ENCODE data around the gene APOL2. TPM values are rescaled to one million over a fixed set of nuclear protein-coding genes. Genes with fewer than 3 reads are reported as not detected.
A peak's percentile ranks its signal among the peaks of the same experiment; 100 is the strongest.

The APOL2 gene
- total and polyA plus RNA-seq, 10 of the 15 experiments (the other 5 are each of a cell fraction or from before 2014, with no cell fraction given): 4.4 to 39.9 (median 25.0) TPM

DNA sequence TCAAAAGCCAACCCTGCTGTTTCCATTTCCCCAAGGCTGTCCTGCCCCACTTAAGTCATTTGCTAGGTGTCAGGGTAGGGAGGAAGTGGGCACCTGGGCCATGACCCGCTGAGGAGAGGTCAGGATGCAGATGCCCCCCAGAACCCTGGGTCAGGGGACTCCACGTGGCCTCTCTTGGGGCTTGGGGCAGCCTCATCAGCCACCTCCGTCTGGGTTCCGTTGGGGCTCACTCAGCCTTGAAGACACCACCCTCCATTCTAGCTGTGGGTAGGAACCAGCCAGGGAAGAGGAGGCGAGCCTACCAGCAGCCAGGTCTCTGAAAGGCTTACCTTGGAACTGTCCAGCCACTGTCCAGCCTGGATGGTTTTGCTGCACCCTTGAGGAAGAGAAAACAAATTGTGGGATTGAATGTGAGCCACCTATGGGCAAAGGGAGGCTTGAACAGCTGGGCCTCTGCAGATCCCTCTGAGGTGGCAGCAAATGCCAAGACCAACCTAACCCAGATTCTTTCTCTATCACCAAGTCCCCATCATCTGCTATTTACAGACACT lies 40.3 kb downstream of the APOL2 start:
- ChIA-PET CTCF (interaction anchor here (0.8 to 6.7 kb wide), 7 partner anchors 19 to 102 kb away, joined by 3 to 94 read pairs (median 7); partner anchors contain the start of gene APOL2), SMC1A (ENCODE audit: uncharacterized antibody, unreplicated experiment) (interaction anchor here (1.0 to 6.4 kb wide), 4 partner anchors 19 to 79 kb away, joined by 3 to 36 read pairs (median 10); partner anchors contain the start of gene APOL2), RAD21 (ENCODE audit: unreplicated experiment) (interaction anchor here (1.6 kb wide), 2 partner anchors 54 to 79 kb away, joined by 3 read pairs; no protein-coding TSS in a partner anchor), POLR2A (no interaction called here)
- Histone ChIP-seq H3K36me3 (ENCODE audit: control insufficient read depth in 2 of 2, insufficient read depth in 2 of 2, low read length in 1 of 2) (no peaks in the 10 kb centered on the region), H2AFZ (ENCODE audit: control insufficient read depth, low read depth, low read length) (no peak overlapping the region), H3K4me3 (no peak overlapping the region), H3K79me2 (ENCODE audit: control insufficient read depth, insufficient read depth, low read length) (no peaks in the 10 kb centered on the region), H4K20me1 (ENCODE audit: control insufficient read depth, insufficient read depth) (no peaks in the 10 kb centered on the region), H3K4me2 (ENCODE audit: control insufficient read depth, insufficient read depth) (no peak overlapping the region), H3K27ac (ENCODE audit: control insufficient read depth, insufficient read depth) (no peak overlapping the region), H3K27me3 (replicated peaks in 1 of 2; ENCODE audit: control insufficient read depth in 2 of 2, insufficient read depth in 2 of 2, low read length in 1 of 2) (no peaks in the 10 kb centered on the region), H3K4me1 (ENCODE audit: control insufficient read depth, insufficient read depth, low read length) (peaks cover 12% of the 10 kb centered on the region), H3K9ac (ENCODE audit: control insufficient read depth, insufficient read depth, low read length) (no peak overlapping the region), H3K9me3 (replicated peaks; ENCODE audit: control insufficient read depth, insufficient read depth, low read length) (no peaks in the 10 kb centered on the region)
- no TSS peak for BruUV-seq (replicated peaks)
- ATAC-seq (no peak), FAIRE-seq (no peak), DNase-seq (ENCODE audit: low read depth, low spot score) (no peak)
- in situ Hi-C loops (cut with MboI): no loop called here
- TF ChIP-seq NR2C2 (IDR thresholded peaks at IDR 0.05; ENCODE audit: borderline replicate concordance, control insufficient read depth, insufficient read length, low read depth) (no peak), NR2F1 (conservative IDR thresholded peaks at IDR 0.05) (0 out of 2 replicates have a peak, but pooled peaks have one; percentile 24), CBFB (IDR thresholded peaks at IDR 0.05; ENCODE audit: low read depth) (no peak)
- intact Hi-C loops (cut with micrococcal nuclease; ENCODE audit: unreplicated experiment): loop anchor here (10.0 kb wide), 1 partner anchor 286 kb away; the partner anchor contains the start of gene TXN2
- 9% methylated on average over 5 of the region's 5 CpGs for WGBS (ENCODE audit: insufficient coverage, insufficient replicate concordance, low lambda C conversion rate, missing lambda C conversion rate)

DNA sequence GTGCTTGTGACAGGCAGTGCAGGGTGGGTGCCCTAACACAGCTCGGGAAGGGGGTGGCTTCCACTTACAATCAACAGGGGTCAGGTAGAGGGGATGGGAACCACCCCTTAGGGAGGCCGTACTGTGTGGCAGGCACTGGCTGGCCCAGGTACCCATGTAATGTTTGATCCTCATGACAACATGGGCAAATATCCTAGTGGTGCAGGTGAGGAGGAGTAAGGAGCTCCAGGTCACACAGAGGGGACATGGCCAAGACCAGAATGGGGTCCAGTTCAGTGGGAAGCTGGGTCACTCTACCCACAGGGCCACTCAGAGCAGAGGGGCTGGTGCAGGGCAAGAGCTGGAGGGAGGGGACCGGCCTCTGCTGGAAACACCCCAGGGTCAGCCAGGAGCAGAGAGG lies 40.8 kb downstream of the APOL2 start:
- H3K9ac ChIP-seq (ENCODE audit: control insufficient read depth, insufficient read depth, low read length): no peak overlapping the region
- no peak overlapping the region for H3K4me2 ChIP-seq (ENCODE audit: control insufficient read depth, insufficient read depth)
- H3K27me3 ChIP-seq (replicated peaks in 1 of 2; ENCODE audit: control insufficient read depth in 2 of 2, insufficient read depth in 2 of 2, low read length in 1 of 2): no peaks in the 10 kb centered on the region
- ChIA-PET POLR2A (no interaction called here), RAD21 (ENCODE audit: unreplicated experiment) (interaction anchor here (0.6 to 1.6 kb wide), 5 partner anchors 24 to 80 kb away, joined by 3 to 7 read pairs (median 3); partner anchors contain the start of gene APOL2), SMC1A (ENCODE audit: uncharacterized antibody, unreplicated experiment) (interaction anchor here (1.0 to 6.4 kb wide), 8 partner anchors 8 to 80 kb away, joined by 3 to 36 read pairs (median 6); partner anchors contain the start of genes APOL1 and APOL2), CTCF (interaction anchor here (0.8 to 6.7 kb wide), 9 partner anchors 18 to 102 kb away, joined by 3 to 94 read pairs (median 7); partner anchors contain the start of gene APOL2)
- no peak for DNase-seq (ENCODE audit: low read depth, low spot score)
- no peaks in the 10 kb centered on the region for H3K9me3 ChIP-seq (replicated peaks; ENCODE audit: control insufficient read depth, insufficient read depth, low read length)
- no peak for ATAC-seq
- in situ Hi-C loops (cut with MboI): no loop called here
- H3K36me3 ChIP-seq (ENCODE audit: control insufficient read depth in 2 of 2, insufficient read depth in 2 of 2, low read length in 1 of 2): no peaks in the 10 kb centered on the region
- WGBS (ENCODE audit: insufficient coverage, insufficient replicate concordance, low lambda C conversion rate, missing lambda C conversion rate): 47% methylated on average over 3 of the region's 3 CpGs
- intact Hi-C loops (cut with micrococcal nuclease; ENCODE audit: unreplicated experiment): loop anchor here (10.0 kb wide), 1 partner anchor 286 kb away; the partner anchor contains the start of gene TXN2
- FAIRE-seq: no peak
- no TSS peak for BruUV-seq (replicated peaks)
- H3K4me1 ChIP-seq (ENCODE audit: control insufficient read depth, insufficient read depth, low read length): peaks cover 12% of the 10 kb centered on the region
- H3K27ac ChIP-seq (ENCODE audit: control insufficient read depth, insufficient read depth): no peak overlapping the region
- no peaks in the 10 kb centered on the region for H3K79me2 ChIP-seq (ENCODE audit: control insufficient read depth, insufficient read depth, low read length)
- no peaks in the 10 kb centered on the region for H4K20me1 ChIP-seq (ENCODE audit: control insufficient read depth, insufficient read depth)
- H2AFZ ChIP-seq (ENCODE audit: control insufficient read depth, low read depth, low read length): no peak overlapping the region
- H3K4me3 ChIP-seq: no peak overlapping the region
- TF ChIP-seq CEBPB (IDR thresholded peaks at IDR 0.05; ENCODE audit: borderline replicate concordance in 1 of 2, low read depth in 2 of 2, low read length in 2 of 2) (no peak), STAT3 (IDR thresholded peaks at IDR 0.05; ENCODE audit: low read depth, low read length) (no peak), BHLHE40 (IDR thresholded peaks at IDR 0.05; ENCODE audit: borderline replicate concordance in 1 of 2, low read depth in 2 of 2, low read length in 1 of 2) (no peak), MTA2 (IDR thresholded peaks at IDR 0.05; ENCODE audit: low read depth) (no peak), SUPT20H (IDR thresholded peaks at IDR 0.05; ENCODE audit: borderline replicate concordance, control insufficient read depth, low read depth, low read length) (no peak), SMAD1 (IDR thresholded peaks at IDR 0.05; ENCODE audit: low read depth, partially characterized antibody) (no peak), HDGF (IDR thresholded peaks at IDR 0.05) (no peak)
- TF ChIP-seq, protein P1, sequence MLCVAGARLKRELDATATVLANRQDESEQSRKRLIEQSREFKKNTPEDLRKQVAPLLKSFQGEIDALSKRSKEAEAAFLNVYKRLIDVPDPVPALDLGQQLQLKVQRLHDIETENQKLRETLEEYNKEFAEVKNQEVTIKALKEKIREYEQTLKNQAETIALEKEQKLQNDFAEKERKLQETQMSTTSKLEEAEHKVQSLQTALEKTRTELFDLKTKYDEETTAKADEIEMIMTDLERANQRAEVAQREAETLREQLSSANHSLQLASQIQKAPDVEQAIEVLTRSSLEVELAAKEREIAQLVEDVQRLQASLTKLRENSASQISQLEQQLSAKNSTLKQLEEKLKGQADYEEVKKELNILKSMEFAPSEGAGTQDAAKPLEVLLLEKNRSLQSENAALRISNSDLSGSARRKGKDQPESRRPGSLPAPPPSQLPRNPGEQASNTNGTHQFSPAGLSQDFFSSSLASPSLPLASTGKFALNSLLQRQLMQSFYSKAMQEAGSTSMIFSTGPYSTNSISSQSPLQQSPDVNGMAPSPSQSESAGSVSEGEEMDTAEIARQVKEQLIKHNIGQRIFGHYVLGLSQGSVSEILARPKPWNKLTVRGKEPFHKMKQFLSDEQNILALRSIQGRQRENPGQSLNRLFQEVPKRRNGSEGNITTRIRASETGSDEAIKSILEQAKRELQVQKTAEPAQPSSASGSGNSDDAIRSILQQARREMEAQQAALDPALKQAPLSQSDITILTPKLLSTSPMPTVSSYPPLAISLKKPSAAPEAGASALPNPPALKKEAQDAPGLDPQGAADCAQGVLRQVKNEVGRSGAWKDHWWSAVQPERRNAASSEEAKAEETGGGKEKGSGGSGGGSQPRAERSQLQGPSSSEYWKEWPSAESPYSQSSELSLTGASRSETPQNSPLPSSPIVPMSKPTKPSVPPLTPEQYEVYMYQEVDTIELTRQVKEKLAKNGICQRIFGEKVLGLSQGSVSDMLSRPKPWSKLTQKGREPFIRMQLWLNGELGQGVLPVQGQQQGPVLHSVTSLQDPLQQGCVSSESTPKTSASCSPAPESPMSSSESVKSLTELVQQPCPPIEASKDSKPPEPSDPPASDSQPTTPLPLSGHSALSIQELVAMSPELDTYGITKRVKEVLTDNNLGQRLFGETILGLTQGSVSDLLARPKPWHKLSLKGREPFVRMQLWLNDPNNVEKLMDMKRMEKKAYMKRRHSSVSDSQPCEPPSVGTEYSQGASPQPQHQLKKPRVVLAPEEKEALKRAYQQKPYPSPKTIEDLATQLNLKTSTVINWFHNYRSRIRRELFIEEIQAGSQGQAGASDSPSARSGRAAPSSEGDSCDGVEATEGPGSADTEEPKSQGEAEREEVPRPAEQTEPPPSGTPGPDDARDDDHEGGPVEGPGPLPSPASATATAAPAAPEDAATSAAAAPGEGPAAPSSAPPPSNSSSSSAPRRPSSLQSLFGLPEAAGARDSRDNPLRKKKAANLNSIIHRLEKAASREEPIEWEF (IDR thresholded peaks at IDR 0.05; ENCODE audit: insufficient replicate concordance, low read depth, low read length): no peak
